HG03103 (cell line): Measurements from ENCODE around the gene ASGR2.
"Not testable (repeated sequence)": the region's sequence is repeated elsewhere in the genome, so short reads cannot be mapped to it uniquely, and the experiment has no call there.

Experiments used
- ATAC-seq: cut with Tn5 transposase; IDR thresholded peaks from one replicate; pipeline ENCODE4 v1.9.1; 2021; ENCODE audit warnings: low read depth; ENCODE audit not compliant: unreplicated experiment

ASGR2 gene

DNA sequence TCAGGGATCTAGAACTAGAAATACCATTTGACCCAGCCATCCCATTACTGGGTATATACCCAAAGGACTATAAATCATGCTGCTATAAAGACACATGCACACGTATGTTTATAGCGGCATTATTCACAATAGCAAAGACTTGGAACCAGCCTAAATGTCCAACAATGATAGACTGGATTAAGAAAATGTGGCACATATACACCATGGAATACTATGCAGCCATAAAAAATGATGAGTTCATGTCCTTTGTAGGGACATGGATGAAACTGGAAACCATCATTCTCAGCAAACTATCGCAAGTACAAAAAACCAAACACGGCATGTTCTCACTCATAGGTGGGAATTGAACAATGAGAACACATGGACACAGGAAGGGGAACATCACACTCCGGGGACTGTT, 12.9 kb upstream of the ASGR2 start:
- ATAC-seq: not testable (repeated sequence)

DNA sequence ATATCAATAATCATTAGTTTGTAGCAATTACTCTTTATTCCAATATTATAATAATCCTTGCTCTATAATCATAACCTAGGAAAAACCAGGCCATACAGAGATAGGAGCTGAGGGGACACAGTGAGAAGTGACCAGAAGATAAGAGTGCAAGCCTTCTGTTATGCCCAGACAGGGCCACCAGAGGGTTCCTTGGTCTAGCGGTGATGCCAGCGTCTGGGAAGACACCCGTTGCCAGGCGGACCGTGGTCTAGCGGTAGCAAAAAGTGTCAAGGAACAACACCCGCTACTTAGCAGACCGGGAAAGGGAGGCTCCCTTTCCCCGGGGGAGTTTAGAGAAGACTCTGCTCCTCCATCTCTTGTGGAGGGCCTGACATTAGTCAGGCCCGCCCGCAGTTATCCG, 11.8 kb upstream of the ASGR2 start:
- not testable (repeated sequence) for ATAC-seq

- ATAC-seq: no peak
These were observed 10.3 kb upstream of the ASGR2 start for GRCh38 chr17:7124923-7125322.

GRCh38 chr17:7123844-7124243, 9.2 kb upstream of the ASGR2 start:
- ATAC-seq: no peak

GRCh38 chr17:7122381-7122780, 7.8 kb upstream of the ASGR2 start:
- no peak for ATAC-seq

DNA sequence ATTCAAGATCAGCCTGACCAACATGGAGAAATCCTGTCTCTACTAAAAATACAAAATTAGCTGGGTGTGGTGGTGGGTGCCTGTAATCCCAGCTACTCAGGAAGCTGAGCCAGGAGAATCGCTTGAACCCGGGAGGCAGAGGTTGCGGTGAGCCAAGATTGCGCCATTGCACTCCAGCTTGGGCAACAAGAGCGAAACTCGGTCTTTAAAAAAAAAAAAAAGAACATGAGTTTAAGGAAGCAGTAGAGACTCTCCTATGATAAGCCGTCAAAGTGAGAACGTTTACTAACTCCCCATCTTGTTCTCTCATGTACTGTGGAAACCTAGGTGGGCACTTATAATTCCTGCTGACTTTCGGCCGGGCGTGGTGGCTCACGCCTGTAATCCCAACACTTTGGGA, 6.0 kb upstream of the ASGR2 start:
- not testable (repeated sequence) for ATAC-seq

DNA sequence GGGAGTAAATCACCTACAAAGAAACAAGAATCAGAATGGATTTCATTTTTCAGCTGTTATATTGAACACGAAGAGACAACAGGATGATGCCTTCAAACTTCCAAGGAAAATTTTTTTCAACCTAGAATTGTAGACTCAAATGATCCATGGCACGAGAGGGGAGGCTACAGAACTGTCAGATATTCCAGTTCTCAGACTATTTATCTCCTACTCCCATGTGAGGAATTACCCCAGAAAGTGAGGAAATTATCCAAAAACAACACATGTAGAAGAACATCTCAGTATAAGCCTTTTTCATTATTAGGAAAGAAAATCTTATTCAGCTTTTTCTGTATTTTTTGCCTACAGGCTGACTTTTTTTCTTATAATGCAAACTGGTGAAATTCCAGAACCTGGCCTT, 5.5 kb upstream of the ASGR2 start:
- ATAC-seq: no peak

GRCh38 chr17:7119314-7119713, 4.7 kb upstream of the ASGR2 start:
- no peak for ATAC-seq

- ATAC-seq: no peak
These were observed 423 bp upstream of the ASGR2 start for GRCh38 chr17:7114875-7115614.

GRCh38 chr17:7113273-7114071, 1.1 kb downstream of the ASGR2 start:
- no peak for ATAC-seq

DNA sequence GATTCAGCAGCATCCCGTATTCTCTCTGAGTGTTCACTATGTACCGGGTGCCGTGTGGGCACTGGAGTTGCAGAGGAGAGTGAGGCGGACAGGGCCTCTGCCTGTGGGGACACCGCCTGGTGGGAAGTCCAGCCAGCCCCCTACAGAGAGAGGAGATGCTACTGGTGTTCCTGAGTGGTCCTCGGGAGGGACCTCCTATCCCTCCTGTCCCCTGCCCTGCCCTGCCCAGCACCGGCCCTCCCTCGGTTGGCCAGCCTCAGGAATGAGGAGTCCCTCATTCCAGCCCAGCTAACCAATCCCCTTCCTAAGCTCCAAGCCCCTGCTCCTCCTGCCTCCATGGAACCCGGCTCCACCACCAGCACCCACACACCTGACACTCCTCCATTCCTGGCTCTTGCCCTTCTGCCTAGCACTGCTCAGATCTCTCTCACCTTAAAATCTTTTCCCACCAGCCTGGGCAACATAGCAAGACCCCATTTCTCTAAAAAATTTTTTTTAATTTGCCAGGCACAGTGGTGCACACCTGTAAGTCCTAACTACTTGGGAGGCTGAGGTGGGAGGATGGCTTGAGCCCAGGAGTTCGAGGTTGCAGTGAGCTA, 2.0 kb downstream of the ASGR2 start:
- no peak for ATAC-seq

GRCh38 chr17:7111784-7112509, 2.7 kb downstream of the ASGR2 start:
- ATAC-seq: no peak

DNA sequence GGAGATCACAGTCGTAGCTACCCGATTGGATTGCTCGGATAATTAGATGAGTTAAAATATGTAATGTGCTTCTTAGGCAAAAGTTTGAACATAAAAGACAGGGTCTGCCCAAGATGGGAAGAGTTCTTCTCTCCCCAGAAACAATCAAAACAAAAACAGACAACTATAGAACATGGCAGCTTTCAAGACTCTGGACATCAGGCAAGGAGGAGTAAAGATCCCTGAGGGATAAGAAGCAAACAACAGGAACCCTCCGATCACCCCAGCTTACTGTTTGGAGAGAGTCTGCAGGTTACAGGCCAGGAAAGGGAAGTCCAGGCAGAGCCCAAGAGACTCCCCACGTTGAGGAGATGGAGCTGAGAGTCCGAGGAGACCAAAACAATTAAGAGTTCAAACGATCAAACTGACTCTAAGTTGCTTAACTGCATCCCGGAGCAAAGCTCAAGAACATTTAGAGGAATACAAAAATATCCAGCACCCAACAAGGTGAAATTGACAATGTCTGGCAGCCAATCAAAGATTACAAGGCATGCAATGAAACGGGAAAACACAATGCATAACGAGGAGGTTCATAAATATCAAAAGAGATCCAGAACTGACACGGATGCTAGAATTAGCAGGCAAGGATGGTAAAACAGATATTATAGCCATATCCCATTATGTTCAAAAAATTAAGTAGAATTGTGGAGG, 3.9 kb downstream of the ASGR2 start:
- ATAC-seq: no peak

DNA sequence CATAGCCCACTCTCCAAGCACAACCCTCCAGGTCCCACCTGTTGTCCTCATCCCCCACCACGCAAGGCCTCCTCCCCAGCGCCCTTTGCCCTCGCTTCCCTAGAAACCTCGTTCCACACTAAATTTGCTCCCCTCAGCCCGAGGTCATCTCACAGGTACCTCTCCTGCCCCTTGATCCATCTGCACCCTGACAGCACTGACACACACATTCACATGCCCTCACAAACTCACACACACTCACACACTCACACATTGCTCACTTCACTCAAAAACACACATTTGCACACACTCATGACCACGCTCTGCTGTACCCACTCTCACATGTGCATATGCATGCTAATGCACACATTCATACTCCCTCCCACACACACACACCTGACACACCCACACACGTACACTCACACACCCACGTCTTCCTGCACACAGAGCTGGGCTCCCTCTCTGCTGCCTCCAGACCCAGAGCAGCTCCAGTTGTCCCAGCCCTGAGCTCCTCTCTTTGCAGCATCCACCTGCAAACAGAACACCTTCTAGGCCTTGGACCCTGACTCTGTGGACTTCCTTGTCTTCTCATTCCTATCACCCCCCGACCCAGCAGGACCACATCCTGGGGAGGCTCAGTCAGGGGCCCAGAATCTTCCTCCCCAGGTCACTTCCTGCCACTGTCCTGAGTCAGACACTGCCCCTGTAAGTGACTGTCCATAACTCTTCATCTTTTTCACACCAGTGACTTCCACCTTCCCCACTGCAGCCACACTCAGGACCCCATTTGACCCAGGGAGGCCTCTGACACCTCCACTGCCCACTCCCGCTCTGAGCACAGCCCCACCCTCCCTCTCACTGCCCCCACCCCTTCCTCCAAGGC, 4.9 kb downstream of the ASGR2 start:
- no peak for ATAC-seq

DNA sequence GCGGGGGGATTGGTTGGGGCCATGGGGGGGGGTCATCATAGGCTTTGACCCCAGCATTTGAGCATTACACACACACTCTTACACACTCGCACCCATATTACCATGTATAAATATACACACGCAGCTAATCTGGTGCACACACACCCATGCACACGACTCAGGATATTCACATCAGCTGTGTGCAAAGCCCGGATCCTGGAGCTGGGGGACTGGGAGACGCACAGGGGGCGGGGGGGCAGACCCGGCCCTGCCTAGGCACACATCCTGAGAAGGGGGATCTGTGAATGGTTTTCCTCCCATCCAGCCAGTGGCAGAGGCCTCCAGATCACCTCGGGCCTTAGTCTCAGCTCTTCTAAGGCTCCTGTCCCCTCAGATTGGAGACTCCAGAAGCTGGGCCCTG, 5.6 kb downstream of the ASGR2 start:
- ATAC-seq: no peak

GRCh38 chr17:7108560-7108925, 6.1 kb downstream of the ASGR2 start:
- ATAC-seq: no peak

GRCh38 chr17:7107795-7108559, 6.6 kb downstream of the ASGR2 start:
- no peak for ATAC-seq

DNA sequence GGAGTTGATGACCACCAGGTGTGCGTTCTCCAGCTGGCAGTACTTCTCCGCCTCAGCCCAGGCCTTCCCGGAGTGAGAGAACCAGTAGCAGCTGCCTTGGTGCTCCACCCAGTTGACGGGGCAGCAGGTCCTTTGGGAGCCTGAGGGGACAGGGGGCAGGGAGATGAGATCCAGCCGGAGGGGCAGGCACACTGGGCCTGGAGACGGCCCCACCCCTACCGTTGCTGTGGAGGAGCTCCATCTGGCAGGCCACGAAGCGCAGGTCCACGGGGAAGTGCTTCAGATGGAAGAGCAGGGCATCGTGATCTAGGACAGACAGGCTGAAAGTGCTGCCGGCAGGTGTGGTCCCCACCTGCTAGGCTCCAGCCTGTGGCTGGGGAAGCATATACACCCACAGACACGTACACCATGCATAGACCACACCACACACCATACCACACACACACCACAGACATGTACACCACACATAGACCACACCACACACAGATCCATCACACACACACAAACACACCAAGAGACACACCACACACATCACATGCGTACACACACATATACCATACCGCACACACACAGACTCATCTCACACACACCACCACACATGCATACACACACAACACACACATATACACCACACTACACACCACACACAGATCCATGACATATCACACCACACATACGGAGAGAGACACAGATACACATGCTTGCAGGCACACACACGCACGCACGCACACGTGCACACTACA, 7.4 kb downstream of the ASGR2 start:
- no peak for ATAC-seq
